NT2/D1 (cell line): ENCODE results near the gene ANKRD31.

ENCODE experiments used
- SUZ12 ChIP-seq: IDR thresholded peaks from 2 replicates; pipeline ENCODE4 v1.6.1; 2011; ENCODE audit not compliant: insufficient read length, insufficient read depth; ENCODE audit errors: extremely low read depth
- YY1 ChIP-seq: IDR thresholded peaks from 2 replicates; pipeline ENCODE4 v1.6.1; 2011; ENCODE audit not compliant: insufficient read length, insufficient read depth
- ZNF274 ChIP-seq: IDR thresholded peaks from 2 replicates; pipeline ENCODE4 v1.6.1; 2011; ENCODE audit warnings: mild to moderate bottlenecking, low read depth, low read length

- no peak for TF ChIP-seq ZNF274
- TF ChIP-seq YY1: no peak
- TF ChIP-seq SUZ12: no peak
These were observed 25.6 kb upstream of the ANKRD31 start for GRCh38 chr5:75262271-75262670.
